Measurements from ENCODE around the gene CCSER1. TPM values are rescaled to one million over a fixed set of nuclear protein-coding genes. Genes with fewer than 3 reads are reported as not detected.

The CCSER1 gene
- total and polyA plus RNA-seq, 2 of the 8 experiments (the other 6 are each of a cell fraction or from before 2014, with no cell fraction given) = 0.26 to 0.84 TPM

- no peak for TF ChIP-seq ATF3 (IDR thresholded peaks at IDR 0.05; ENCODE audit: insufficient read depth, low read depth, low read length)
- TF ChIP-seq POU5F1 (IDR thresholded peaks at IDR 0.05; ENCODE audit: low read depth, low read length) = no peak
These were observed 479.6 kb downstream of the CCSER1 start (continued) for GRCh38 chr4:90606781-90607180.
